GM21786 (cell line): ENCODE results near the gene MYO18A.

Experiments
- ATAC-seq: cut with Tn5 transposase; IDR thresholded peaks from one replicate; pipeline ENCODE4 v1.9.1; 2021; ENCODE audit not compliant: unreplicated experiment

MYO18A gene

DNA sequence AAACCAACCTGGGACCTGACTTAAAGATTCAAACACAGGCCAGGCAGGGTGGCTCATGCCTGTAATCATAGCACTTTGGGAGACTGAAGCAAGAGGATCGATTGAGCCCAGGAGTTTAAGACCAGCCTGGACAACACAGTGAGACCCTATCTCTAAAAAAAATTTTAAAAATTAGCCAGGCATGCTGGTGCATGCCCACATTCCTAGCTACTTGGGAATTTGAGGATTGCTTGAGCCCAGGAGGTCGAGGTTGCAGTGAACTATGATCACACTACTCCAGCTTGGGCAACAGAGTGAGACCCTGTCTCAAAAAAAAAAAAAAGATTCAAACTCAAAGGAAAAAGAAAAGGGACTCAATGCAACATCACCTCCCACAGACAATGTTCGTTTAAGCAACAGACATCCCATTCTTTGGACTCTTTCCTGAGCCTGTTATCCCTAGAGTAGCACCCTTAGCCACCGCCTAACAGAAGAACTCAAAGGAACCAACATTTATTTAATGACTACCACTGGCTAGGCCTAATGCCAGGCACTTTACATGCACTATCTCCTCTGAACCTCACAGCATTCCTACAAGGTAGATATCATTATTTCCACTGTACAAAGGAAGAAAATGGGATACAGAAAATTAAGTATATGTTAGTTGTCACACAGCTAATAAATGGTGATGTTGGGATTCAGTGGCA is 12.7 kb downstream of the MYO18A start:
- no peak for ATAC-seq

DNA sequence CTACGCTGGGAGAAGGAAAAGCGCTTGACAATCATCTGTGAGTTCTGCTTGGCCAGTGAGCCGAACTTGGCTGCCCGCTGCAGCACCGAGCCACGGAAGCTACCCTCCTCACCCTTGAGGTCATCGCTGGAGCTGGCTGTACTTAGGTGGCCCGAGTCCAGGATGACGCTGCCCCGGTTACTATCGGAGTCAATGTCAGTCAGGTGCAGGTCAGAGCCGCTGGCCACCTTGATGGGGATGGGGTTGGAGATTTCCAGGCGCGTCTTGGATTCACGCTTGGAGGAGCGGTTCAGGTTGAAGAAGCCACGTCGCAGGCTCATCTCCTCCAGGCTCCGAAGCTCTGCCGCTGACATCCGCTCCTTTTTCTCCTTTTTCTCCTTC is 13.7 kb downstream of the MYO18A start:
- no peak for ATAC-seq

DNA sequence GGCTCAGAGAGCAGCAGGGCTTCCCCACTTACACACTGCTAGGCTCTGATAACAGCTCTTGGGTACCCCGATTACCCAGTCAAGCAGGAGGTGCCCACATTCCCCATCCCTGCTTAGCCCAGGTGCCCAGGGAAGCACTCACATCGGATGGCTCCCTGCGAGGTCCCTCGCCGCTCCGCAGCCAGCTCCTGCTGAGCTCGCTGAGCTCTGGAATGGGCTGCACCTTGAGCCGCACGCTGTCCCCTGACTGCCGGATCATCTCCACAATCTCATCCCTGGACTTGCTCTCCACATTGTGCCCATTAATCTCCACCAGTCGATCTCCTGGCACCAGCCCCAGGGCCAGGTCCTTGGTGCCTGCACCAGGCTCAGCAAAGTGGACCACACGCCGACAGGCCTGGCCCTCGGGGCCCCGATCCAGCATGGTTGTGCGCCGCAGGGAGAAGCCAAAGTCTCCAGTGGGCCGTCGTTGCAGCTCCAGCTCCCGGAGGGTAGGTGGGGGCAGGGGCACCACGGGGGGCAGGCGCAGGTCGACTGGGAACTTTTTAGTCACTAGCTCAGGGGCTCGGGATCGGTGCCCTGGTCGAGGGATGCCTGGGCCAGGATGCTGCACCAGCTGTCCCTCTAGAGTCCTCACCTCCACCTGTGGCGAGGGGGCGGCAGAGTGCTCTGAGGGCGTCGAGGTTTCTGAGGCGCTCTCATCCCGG is 14.2 kb downstream of the MYO18A start:
- no peak for ATAC-seq

DNA sequence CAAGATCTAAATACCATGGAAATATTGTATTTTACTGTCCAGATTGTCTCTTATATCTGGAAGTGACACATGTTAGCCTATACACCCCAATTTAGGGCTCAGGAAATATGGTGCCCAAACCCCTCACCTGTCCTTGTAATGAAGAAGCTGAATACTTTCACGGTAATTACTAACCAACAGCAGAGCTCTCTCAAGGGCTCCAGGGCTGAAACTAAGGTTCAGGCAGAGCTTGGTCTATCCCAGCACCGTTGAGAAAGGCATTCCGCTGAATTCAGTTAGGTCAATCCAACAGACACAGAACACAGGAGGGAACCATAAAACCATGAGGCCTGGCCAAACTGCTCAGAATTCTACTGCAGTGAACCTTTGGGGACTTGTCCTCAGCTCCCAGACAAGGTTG is 14.9 kb downstream of the MYO18A start:
- no peak for ATAC-seq

DNA sequence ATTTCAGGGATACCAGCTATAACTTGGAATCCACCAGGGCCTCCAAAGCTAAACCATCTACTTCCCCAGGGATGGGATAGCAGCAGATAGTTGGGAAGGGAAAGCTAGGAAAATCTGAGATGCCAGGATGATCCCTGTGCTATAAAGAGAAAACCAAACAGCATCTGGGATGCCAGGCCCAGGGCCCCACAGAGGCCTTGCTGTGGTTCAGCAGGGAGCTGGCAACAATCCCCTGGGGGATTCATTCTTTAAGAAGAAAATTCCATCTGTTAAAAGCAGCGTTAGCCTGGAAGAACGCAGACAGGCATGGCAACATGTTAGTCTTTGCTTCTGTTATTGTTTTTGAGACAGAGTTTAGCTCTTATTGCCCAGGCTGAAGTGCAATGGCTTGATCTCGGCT is 16.6 kb downstream of the MYO18A start:
- ATAC-seq: no peak

DNA sequence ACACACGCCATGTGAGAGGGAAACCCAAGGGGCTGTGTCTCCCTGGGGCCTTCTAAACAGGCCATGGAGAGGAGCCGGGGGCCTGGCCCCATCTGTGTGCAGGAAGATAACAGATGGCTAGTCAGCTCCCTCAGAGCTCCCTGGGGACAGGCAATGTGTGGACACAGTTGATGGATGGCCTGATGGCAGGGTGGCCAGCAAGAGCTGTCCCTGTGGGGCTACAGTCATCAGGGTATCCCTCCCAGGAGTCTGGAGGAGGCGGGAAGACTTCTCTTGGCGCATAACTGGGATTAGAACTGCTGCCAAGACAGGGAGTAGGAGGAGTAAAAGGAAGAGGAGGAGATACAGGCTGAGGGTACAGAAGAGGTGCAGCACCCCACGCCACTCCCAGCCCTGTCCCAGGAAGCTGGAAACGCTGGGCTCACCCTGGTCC is 17.3 kb downstream of the MYO18A start:
- ATAC-seq: no peak

DNA sequence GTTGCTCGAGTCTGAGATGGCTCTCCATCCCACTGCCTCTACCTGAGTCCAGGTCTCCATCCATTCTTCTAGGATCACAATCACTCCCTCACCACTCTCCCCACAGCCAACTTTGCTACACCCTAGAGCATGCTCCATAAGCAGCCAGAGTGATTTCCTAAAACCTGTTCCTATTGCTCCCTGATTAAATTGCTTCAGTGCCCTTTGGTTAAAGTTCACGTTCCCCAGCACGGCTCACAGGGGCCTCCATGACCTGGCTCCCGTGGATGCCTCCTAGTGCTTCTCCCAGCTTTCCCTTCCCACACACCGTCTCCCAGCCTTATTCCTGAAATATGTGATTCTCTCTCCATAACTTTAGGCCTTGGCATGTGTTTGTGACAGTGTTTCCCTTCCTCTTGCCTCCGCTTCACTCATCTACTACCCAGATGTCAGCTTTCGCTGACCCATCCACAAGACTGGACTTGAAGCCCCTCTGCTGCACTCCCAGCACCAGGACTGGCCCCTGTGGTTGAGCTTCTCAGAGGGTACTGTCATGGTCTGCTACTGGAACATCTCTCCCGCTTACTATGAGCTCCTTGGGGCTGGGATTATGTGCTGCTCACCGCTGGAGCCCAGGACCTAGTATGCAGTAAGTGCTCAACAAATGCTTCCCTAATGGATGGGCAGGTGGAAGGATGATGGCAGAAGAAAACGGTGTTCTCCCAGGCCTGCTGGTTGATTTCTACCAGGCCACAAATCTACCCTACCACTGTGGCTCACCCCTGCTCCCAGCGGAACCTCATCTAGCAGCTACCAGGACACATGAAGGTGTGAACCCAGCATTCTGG is 17.9 kb downstream of the MYO18A start:
- ATAC-seq: no peak

DNA sequence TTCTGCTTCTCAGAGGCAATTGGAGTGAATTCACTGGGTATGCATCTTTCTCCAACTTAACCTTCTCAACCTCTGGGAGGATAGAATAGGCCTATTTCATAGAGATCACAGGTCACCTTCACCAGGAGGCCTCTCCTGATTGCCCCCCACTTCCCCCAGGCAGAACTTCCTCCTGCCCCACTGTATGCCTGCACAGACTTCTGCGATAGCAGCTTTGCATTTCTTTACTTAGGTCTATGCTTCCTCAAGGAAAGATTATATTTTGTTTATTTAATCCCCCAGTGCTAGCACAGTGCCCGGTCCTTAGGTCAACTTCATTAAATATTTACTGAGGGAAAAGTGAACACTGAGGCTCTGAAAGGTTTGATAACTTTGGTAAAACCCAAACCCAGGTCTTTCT is 19.9 kb downstream of the MYO18A start:
- ATAC-seq: no peak

DNA sequence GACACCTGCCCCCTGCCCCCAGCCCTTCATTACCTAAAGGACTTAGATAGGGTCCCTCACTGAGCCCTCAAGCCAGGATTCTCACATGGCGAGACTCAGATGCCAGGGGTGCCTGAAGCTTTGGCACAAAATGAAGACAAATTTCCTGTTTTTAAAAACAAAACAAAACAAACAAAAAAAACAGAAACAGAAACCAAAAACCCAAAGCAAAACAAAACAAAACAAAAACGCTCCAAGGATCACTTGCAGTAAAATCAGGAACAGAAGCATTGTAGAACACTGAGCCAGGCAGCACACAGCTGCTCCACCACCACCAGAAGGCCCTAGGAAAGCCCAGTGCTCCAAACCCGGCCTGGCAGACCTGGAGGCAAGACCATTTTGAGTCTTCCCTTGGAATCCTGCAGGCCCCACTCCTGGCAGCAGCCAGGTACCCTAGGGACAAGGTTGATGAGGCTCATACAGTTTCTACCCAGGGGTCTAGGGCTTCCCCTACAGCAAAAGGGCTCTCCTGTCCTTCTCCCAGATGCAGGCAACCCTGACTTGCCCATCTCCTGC is 20.8 kb downstream of the MYO18A start:
- no peak for ATAC-seq

DNA sequence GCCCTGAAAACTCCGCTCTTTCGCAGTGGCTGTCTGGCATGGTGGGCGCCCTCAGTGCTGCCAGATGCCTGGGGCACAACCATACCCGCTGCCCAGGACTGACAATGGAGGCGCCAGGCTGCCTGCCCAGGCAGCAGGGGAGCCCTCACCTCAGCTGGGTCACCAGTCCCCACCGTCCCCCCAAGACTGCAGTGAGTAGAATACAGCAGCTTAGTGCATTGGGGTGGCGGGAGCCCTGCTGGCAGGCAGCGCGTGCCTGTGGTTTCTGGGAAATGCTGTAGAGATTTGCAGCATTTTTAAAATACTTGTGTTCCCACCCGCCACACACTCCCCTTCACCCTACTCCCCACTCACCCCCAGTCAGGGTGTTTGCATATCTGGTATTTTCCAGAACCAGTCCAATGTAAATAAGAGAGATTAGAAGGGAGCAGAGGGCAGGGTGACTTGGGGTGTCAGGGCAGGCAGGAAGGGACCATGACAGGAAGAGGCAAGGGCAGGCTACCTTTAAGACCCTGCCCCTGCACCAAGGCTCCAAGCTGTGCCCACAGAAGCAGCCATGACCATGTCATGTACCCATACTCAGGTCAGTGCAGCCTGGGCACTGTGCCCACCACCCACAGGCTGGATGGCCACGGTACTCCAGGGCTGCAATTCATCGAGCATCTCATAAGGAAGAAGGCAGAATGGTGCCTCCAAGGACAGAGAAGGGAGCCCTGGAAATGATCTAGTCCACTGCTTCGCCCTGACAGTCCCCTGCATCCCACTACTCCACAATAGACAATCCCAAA is 21.5 kb downstream of the MYO18A start:
- no peak for ATAC-seq

DNA sequence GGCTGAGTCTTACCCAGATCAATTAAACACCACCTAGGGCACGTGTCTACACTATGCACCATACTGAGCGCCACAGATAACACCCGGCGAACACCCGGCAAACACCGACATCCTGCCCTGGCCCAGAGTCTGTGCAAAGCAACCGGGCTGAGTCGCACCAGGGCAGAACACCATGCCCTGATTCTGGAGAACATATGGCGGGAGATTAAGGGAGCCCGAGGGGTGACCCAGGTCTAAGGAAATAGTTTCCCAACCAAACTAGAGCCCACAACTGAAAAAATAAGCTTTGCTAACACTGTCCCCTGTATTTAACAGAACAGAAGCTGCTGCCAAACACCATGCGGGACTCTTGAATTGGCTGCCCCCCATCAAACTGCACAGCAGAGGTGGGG is 22.1 kb downstream of the MYO18A start:
- no peak for ATAC-seq

DNA sequence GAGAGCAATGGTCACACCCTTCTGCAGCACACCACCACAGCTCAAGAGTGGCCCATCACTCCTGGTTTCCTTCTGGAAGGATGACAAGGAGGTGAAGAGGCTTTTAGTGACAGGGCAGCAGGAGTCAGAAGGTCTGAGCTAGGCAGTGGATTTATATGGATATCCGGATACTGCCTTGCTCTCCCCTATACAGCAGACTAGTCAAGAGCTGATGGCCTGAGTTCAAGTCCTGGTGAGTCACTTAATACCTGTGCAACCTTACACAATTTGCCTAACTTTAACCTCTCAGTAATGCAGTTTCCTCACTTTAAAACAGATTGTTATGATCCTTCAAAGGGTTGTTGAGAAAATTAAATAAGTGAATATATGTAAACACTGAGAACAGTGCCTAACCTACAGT is 22.9 kb downstream of the MYO18A start:
- ATAC-seq: no peak

DNA sequence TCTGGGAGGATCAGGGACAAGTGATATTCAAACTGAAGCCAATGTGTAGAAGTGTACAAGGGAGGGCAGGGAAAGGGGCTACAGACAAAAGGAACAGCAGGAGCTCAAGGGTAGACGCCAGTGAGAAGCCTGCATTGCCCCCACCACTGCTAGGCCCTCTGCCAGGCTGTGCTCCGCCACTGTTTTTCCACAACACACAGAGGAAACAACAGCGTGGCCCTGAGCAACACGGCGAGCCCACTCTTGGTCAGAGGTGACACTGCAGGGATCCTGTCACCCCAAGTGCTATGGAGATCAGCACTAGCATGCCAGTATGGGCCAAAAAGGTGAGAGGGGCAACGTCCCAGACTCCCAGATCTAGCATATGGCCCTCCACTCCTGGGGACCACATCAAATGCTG is 23.4 kb downstream of the MYO18A start:
- no peak for ATAC-seq

DNA sequence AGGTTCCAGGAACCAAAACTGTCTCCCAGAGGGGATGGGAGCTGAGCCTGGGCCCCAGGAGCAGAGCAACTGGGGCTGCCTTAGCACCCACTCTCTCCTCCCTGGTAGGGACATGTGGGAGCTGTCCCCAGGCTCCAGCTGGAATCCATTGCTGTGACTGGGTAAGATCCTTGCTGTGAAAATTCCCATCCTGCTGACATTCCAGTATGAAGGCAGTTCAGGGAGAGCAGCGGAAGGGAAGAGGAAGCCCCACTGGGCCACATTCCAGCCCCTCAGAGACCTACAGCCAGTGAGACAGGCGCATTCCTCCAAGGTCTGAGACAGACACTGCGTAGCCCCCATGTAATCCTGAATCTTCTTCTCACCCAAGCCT is 24.2 kb downstream of the MYO18A start:
- no peak for ATAC-seq

DNA sequence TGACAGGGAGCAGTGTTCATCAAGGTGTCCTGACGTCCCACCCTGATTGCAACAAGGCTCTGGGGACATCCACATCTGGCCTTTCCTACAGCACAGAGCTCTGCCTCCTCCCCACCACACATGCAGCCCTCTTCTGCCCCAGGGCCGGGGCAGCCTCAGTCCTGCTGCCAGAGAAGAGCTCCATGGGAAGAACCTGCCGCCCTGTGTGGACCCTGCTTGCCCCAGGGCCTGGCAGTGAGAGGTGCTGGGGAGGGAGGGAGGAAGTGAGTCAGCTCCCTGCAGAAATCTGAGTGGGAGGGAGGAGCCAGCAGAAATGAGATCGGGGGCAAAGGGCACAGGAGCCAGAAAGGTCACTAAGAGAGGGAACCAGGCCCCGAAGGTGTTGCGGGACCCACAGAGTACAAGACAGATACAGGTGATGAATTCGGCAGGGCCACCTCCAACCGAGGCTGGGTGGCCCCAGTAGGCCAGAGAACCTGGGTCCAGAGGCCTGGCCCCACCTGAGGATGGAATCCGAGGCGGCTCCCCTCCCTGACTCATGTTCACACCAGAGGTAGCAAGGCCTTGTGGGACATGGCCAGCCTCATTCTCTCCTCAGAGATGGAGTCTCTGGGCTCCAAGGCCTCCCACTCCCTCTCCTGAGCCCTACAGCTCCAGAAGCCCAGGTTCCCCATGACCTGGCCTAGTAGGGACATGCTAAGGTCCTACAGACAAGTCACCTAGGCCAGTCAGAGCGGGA is 24.8 kb downstream of the MYO18A start:
- ATAC-seq: no peak

DNA sequence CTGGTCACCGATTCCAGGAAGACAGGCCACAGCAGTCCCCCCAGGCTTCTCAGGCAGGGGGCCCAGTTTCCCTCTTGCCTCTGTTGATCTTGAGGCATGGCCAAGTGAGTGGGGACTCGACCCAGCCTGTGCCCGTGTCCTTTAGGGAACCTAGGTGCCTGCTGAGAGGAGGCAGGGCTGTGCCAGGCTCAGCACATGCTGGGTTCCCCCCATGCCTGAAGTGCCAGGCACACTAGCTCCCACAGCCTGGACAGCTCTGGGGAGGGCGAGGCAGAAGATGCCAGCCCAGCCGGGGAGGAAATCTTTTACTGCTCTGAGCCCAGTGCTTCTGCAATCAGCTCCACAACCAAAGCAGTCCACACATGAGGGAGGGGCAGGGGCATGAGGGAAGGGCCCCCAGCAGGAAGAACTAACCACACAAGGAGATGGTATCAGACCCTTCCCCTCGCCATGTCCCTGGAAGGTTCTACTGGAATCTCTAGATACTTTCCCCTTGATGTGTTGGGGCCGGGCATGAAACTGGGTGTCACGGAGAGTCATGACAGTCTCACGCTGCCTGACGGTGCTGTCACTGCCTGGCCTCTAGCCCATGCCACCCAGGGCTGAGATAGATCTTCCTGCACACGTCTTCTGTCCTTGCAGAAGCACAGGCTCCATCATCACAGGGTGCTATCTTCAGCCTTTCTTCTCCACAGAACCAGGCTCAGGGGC is 25.5 kb downstream of the MYO18A start:
- no peak for ATAC-seq

DNA sequence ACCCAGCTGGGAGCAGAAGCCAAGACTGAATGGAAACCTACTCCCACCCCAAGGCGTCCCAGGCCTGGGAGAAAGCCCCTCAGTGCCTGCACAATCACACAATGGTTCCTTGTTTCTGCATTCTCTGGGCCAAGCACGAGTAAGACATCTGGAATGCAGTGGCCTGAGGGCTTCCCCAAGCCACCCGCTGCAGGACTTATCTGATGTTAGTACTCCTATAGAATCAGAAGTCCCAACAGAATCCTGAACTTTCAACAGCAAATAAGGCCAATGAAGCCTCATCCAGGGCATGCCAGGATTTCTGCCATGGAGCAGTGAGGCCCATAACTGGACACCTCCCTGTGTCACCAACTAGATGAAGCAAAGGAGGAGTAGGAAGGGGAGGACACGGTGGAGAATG is 28.6 kb downstream of the MYO18A start:
- ATAC-seq: no peak

DNA sequence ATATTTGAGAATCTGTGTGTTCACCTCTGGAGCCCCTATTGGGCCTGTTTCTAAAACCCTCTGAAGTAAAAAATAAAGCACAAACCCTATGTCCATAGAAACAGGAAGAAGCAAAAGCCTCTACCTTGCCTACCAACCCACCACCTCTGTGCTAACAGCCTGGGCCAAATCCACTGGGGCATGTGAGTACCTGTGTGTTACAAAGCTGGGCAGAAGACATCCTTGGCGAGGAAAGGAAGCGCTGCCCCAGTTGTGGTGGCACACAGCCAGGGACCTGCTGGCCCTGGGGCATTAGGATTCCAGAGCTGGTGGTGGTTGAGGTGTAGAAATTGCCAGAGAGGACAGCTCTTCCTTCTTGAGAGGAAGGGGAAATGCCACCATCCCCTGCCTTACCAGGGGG is 30.0 kb downstream of the MYO18A start:
- ATAC-seq: no peak

DNA sequence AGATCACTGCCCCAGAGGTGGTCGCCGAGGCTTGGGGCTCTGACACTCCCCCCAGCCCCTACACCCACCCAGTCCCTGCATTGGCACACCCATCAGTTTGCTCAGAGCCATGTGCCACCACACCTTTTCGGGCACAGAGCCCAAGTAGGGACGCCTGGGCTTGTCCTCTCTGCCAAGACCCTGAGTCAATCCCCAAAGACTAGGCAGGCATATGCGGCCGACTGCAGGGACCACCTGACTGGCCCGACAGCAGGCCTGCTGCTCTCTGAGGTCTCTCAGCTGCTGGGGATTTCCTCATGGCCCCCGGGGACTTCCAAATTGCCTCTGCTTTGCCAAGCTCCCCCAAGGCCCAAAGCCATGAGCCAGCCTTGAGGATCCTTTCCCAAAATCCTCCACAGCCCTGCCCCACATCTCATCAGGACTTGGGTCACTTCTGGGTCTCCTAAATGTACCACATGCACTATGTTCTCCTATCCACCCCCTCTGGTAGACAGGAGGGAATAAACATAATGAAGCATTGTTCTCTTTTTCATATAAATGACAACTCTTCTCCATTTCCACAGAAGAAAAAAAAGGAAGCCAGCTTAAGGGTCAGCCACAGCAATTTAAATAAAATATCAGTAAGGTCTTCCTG is 30.6 kb downstream of the MYO18A start:
- ATAC-seq: no peak
